ENCODE data around the gene TMEM106C.

Gene TMEM106C

GRCh38 chr12:48017921-48018617 lies 54.7 kb downstream of the TMEM106C start:
- no peak overlapping the region for H3K4me3 ChIP-seq (ENCODE audit: low read length)
- DNase-seq (ENCODE audit: low read depth): no peak
- TF ChIP-seq, protein P1, sequence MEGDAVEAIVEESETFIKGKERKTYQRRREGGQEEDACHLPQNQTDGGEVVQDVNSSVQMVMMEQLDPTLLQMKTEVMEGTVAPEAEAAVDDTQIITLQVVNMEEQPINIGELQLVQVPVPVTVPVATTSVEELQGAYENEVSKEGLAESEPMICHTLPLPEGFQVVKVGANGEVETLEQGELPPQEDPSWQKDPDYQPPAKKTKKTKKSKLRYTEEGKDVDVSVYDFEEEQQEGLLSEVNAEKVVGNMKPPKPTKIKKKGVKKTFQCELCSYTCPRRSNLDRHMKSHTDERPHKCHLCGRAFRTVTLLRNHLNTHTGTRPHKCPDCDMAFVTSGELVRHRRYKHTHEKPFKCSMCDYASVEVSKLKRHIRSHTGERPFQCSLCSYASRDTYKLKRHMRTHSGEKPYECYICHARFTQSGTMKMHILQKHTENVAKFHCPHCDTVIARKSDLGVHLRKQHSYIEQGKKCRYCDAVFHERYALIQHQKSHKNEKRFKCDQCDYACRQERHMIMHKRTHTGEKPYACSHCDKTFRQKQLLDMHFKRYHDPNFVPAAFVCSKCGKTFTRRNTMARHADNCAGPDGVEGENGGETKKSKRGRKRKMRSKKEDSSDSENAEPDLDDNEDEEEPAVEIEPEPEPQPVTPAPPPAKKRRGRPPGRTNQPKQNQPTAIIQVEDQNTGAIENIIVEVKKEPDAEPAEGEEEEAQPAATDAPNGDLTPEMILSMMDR (IDR thresholded peaks at IDR 0.05; ENCODE audit: insufficient read depth, low read depth, low read length, missing control alignments): no peak
